K562 (cell line): Measurements from ENCODE around the gene CD164L2. TPM values are rescaled to one million over a fixed set of nuclear protein-coding genes. Genes with fewer than 3 reads are reported as not detected.

Source experiments
- ATAC-seq: fragments of 200-7000 bp; cut with Tn5 transposase; 3 replicates; pipeline ENCODE4 v1.9.1; 2020; ENCODE audit warnings: moderate library complexity
- BruUV-seq: library from RNA; stranded (reverse); fragments of 400-500 nt; replicated peaks from 2 replicates; lab custom pipeline; 2021; lab: Mats Ljungman, UMichigan
- CTCF ChIA-PET: fragments of 300-600 bp; formaldehyde crosslinking; extraction: SDS; loops from one replicate; lab custom pipeline; 2021; ENCODE audit warnings: low intra/inter-chr PET ratio; lab: Yijun Ruan, JAX
- POLR2A ChIA-PET: fragments of 300-600, 350-650 bp; sonication (Branson Sonifier 250); formaldehyde crosslinking; extraction: SDS; loops from one replicate; lab custom pipeline; 2021; ENCODE audit warnings: antibody characterized with exemption, inconsistent platforms; lab: Yijun Ruan, JAX
- DNase-seq, 4 experiments: peaks; one replicate each; pipeline versions ENCODE4 v3.0.0 to v3.0.0-alpha.2; 2011 to 2018; ENCODE audit warnings: low spot score in 3 of 4, mixed read lengths in 3 of 4; ENCODE audit errors: extremely low read depth in 1 of 4
- FAIRE-seq: peaks from 2 replicates; lab custom pipeline; 2011; peaks lifted over from hg19 to GRCh38; lab: Jason Lieb, UNC
- H2AFZ ChIP-seq: 2 replicates; pipeline ENCODE4 v1.6.0; 2011; ENCODE audit warnings: low read depth, low read length, control low read depth, inconsistent platforms
- H3K27ac ChIP-seq: fragments of 200-600 bp; 3 replicates; pipeline ENCODE4 v1.8.0; 2011; ENCODE audit warnings: low read depth, mild to moderate bottlenecking, control low read depth, inconsistent platforms, low read length, moderate library complexity, mixed read lengths; ENCODE audit errors: extremely low read depth
- H3K27me3 ChIP-seq, 2 experiments: fragments of 300-600 bp in 1 of 2; 2 replicates in 1 of 2; 3 replicates in 1 of 2; pipeline versions ENCODE4 v1.6.0 to v1.8.0; 2011; ENCODE audit warnings: inconsistent platforms in 2 of 2, low read length in 2 of 2, mild to moderate bottlenecking in 1 of 2, mixed read lengths in 1 of 2, moderate library complexity in 1 of 2; ENCODE audit not compliant: control insufficient read depth in 2 of 2, insufficient read depth in 2 of 2
- H3K36me3 ChIP-seq: fragments of 300-600 bp; 3 replicates; pipeline ENCODE4 v1.8.0; 2011; ENCODE audit warnings: mild to moderate bottlenecking, low read length, inconsistent platforms; ENCODE audit not compliant: control insufficient read depth, insufficient read depth
- H3K4me1 ChIP-seq, 2 experiments: fragments of 200-600 bp in 1 of 2; replicated peaks in 1 of 2; 2 replicates in 1 of 2; 3 replicates in 1 of 2; pipeline versions ENCODE4 v1.5.1 to v1.8.0; 2011; ENCODE audit warnings: inconsistent platforms in 2 of 2, low read length in 2 of 2, mild to moderate bottlenecking in 1 of 2, mixed read lengths in 1 of 2, moderate library complexity in 1 of 2; ENCODE audit not compliant: control insufficient read depth in 2 of 2, insufficient read depth in 2 of 2
- H3K4me2 ChIP-seq: 2 replicates; pipeline ENCODE4 v1.6.1; 2011; ENCODE audit warnings: low read length, control low read depth, inconsistent platforms, mixed read lengths; ENCODE audit not compliant: insufficient read depth
- H3K4me3 ChIP-seq: fragments of 200-600 bp; sonication (generic), shearing (Covaris generic); 2 replicates; pipeline ENCODE4 v1.5.1; 2016; ENCODE audit warnings: control low read depth, inconsistent platforms
- H3K79me2 ChIP-seq: fragments of 200-600 bp; 3 replicates; pipeline ENCODE4 v1.8.0; 2011; ENCODE audit warnings: low read length, inconsistent platforms; ENCODE audit not compliant: control insufficient read depth, insufficient read depth
- H3K9ac ChIP-seq, 2 experiments: 2 replicates each; pipeline versions ENCODE4 v1.6.0 to v1.6.1; 2011; ENCODE audit warnings: low read depth in 2 of 2, low read length in 2 of 2, control low read depth in 1 of 2, inconsistent platforms in 1 of 2, mild to moderate bottlenecking in 1 of 2, mixed read lengths in 1 of 2; ENCODE audit not compliant: insufficient read depth in 1 of 2
- H3K9me1 ChIP-seq: one replicate; pipeline ENCODE4 v1.6.0; 2011; ENCODE audit warnings: inconsistent platforms, mild to moderate bottlenecking, low read length, moderate library complexity; ENCODE audit not compliant: control insufficient read depth, insufficient read depth
- H3K9me3 ChIP-seq: replicated peaks from 2 replicates; pipeline ENCODE4 v1.5.1; 2011; ENCODE audit warnings: low read depth, low read length, inconsistent platforms; ENCODE audit not compliant: control insufficient read depth, insufficient read depth
- H4K20me1 ChIP-seq: replicated peaks from 2 replicates; pipeline ENCODE4 v1.6.1; 2011; ENCODE audit warnings: low read length, inconsistent platforms, mixed read lengths; ENCODE audit not compliant: control insufficient read depth, insufficient read depth
- BHLHE40 ChIP-seq: IDR thresholded peaks from 2 replicates; pipeline ENCODE4 v1.6.1; 2011; ENCODE audit warnings: low read length, improper control_type of control experiment
- DMBX1 ChIP-seq: fragments of 250-450 bp; sonication (Bioruptor Pico); IDR thresholded peaks from 2 replicates; pipeline ENCODE4 v1.8.0; 2022; ENCODE audit warnings: inconsistent platforms, mild to moderate bottlenecking, moderate library complexity, borderline replicate concordance
- FUS ChIP-seq: fragments of 200-400 bp; formaldehyde crosslinking; optimal IDR thresholded peaks from 2 replicates; pipeline ENCODE3; 2017; ENCODE audit warnings: low read depth, low read length
- JUND ChIP-seq, 2 experiments: IDR thresholded peaks; 2 replicates in 1 of 2; 3 replicates in 1 of 2; pipeline ENCODE4 v1.6.1; 2011; ENCODE audit warnings: borderline replicate concordance in 2 of 2, low read depth in 2 of 2, low read length in 2 of 2, improper control_type of control experiment in 1 of 2, missing biosample characterization in 1 of 2, missing genetic modification characterization in 1 of 2, missing genetic modification reagents in 1 of 2
- MIER1 ChIP-seq: fragments of 450-650 bp; IDR thresholded peaks from 2 replicates; pipeline ENCODE4 v1.6.1; 2016; ENCODE audit warnings: antibody characterized with exemption, mild to moderate bottlenecking, low read depth
- SAFB ChIP-seq: fragments of 200-400 bp; formaldehyde crosslinking; IDR thresholded peaks from 2 replicates; pipeline ENCODE4 v1.6.1; 2017; ENCODE audit warnings: low read depth, low read length, borderline replicate concordance
- WGBS: fragments of 100-300 bp; shearing (Covaris generic); methylation state at CpG from one replicate; pipeline ENCODE4 v1.1.6; 2016; ENCODE audit warnings: low coverage, mixed read lengths; ENCODE audit not compliant: insufficient coverage; ENCODE audit errors: missing lambda C conversion rate; 5-methylcytosine and 5-hydroxymethylcytosine counted together
- in situ Hi-C: fragments of 300-500 bp; cut with MboI; formaldehyde crosslinking; loops from 4 replicates; pipeline ENCODE4 v1.15.0; 2018; ENCODE audit warnings: inconsistent platforms, mixed read lengths
- intact Hi-C: fragments of 100-400 bp; cut with micrococcal nuclease; formaldehyde crosslinking; loops from 2 replicates; pipeline ENCODE4 v1.14.2; 2022
- polyA plus RNA-seq, 8 experiments: library from polyadenylated mRNA; depleted of rRNA in 4 of 8; stranded (reverse) in 5 of 8; unstranded in 3 of 8; fragments of >200 nt; fragmentation: Nextera tagmentation in 2 of 8; fragmentation: Illumina TruSeq in 1 of 8; extraction: Ambion mirVana in 2 of 8; extraction: Trizol in 1 of 8; gene quantifications; 2 replicates each; pipeline versions ENCODE4 v1.2.1 to v1.2.3, GENCODE V29; 2011 to 2014; ENCODE audit warnings: inconsistent platforms in 1 of 8, missing spikeins in 1 of 8
- total RNA-seq, 7 experiments: library from RNA; depleted of rRNA in 6 of 7; stranded (reverse); fragments of >200 nt in 6 of 7; fragmentation: Illumina TruSeq in 2 of 7; extraction: Trizol in 2 of 7; gene quantifications; 2 replicates each; pipeline versions ENCODE4 v1.2.1 to v1.2.3, GENCODE V29; 2011 to 2021; ENCODE audit warnings: low replicate concordance in 1 of 7
- TF ChIP-seq, protein P1 (sequence below): sonication (generic); formaldehyde crosslinking; IDR thresholded peaks from 2 replicates; pipeline ENCODE4 v1.8.0; 2023; ENCODE audit warnings: missing genetic modification reagents, mild to moderate bottlenecking, borderline replicate concordance
- TF ChIP-seq, protein P2 (sequence below): sonication (generic); formaldehyde crosslinking; IDR thresholded peaks from 2 replicates; pipeline ENCODE4 v1.9.0; 2022; ENCODE audit warnings: mild to moderate bottlenecking, missing genetic modification reagents
- TF ChIP-seq, protein P3 (sequence below): sonication (generic); formaldehyde crosslinking; IDR thresholded peaks from 2 replicates; pipeline ENCODE4 v1.5.0; 2020; ENCODE audit warnings: missing genetic modification reagents

Gene CD164L2
- total and polyA plus RNA-seq, 9 of the 15 experiments (the other 6 are each of a cell fraction or from before 2014, with no cell fraction given), result 0.08 to 0.92 (median 0.38) TPM; not detected in 1

DNA sequence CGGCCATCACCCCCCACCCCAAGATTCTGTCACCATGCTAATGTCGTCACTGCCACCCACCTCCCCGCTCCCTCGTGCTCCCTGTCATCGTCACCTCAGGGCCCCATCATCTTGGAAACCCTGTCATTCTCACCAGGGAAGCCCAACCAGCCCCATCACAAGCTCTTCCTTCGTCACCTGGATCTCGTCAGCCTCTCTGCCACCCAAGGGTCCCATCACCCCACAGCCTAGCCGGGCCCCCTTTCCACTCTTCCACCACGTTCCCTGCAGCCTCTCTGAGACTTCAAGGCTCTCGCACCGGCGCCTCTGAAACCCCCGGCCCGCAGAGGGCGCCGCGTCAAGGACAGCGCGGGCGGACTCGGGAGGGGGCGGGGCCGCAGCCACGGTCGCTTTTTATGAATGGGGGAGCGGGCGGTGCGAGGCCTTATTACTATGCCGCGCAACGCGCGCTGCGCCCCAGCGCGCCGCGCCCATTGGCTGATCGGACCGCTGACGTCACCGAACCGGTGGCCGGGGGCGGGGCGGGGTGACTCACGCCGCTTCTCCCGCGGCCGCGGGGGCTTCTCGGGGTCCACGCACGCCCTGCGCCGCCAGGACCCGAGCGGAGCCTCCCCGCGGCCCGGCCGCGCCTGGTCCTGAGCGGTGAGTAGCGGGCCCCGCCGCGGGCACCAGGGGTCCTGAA lies 9.1 kb upstream of the CD164L2 start, which contains the start of gene GPR3 (continued):
- TF ChIP-seq SAFB (peak; percentile 63; the same call in 1 of the 2 replicates), BHLHE40 (0 out of 2 replicates have a peak, but pooled peaks have one; percentile 47)

DNA sequence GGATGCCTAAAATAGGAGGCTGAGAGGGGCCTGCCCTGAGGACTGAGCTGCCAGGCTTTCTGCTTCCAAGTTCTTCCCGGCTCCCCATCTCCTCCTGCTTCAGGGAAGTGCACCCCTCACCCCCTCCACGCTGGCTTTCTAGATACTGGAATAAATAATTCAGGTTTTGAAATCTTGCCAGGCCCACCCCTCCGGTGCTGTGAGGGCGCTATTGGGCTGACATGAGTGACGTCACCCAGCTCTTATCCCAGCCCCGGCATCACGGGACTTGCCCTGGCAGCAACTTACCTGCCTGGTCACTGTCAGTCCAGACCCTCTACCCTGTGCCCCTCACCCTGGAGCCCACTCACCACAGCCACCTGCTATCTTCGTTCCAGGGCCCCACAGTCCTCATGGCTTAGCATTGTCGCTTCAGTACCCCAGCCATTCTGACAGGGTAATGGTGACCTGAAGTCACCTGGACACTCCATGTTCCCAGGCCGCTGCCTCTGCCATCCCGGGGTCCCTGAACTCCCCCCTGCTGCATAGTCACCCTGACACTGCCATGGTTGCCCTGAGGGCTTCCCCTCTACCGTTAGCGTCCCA lies 8.5 kb upstream of the CD164L2 start:
- intact Hi-C loops (loop anchor here (1.0 to 5.0 kb wide), 4 partner anchors 34 to 271 kb away; no protein-coding TSS in a partner anchor), in situ Hi-C loops (loop anchor here (5.0 kb wide), 2 partner anchors 271 to 289 kb away; no protein-coding TSS in a partner anchor)
- H3K4me1 ChIP-seq, result peaks cover 8 to 44% of the 10 kb centered on the region in 2 experiments
- H3K9ac ChIP-seq, result peak overlapping the region; percentile 85 to 88
- peaks cover 12% of the 10 kb centered on the region for H3K79me2 ChIP-seq
- H3K9me3 ChIP-seq, result no peaks in the 10 kb centered on the region
- H3K9me1 ChIP-seq, result no peaks in the 10 kb centered on the region
- ATAC-seq (no peak), FAIRE-seq (no peak), DNase-seq (peak; percentile 54 to 64 (median 57))
- H3K27ac ChIP-seq, result peak overlapping the region; percentile 88
- H3K4me3 ChIP-seq, result peak overlapping the region; percentile 96
- H2AFZ ChIP-seq, result peak overlapping the region; percentile 95
- ChIA-PET POLR2A (interaction anchor here (0.6 to 2.1 kb wide), 6 partner anchors 8 to 172 kb away, joined by 3 to 9 read pairs (median 3); no protein-coding TSS in a partner anchor), CTCF (interaction anchor here (0.7 to 1.1 kb wide), 3 partner anchors 26 to 90 kb away, joined by 4 to 5 read pairs (median 5); no protein-coding TSS in a partner anchor)
- peaks cover 9% of the 10 kb centered on the region; the same call in 1 of the 3 replicates for H3K36me3 ChIP-seq
- H3K4me2 ChIP-seq, result peak overlapping the region; percentile 82
- no peaks in the 10 kb centered on the region for H3K27me3 ChIP-seq
- TSS peak; percentile 76 for BruUV-seq
- H4K20me1 ChIP-seq, result no peaks in the 10 kb centered on the region
- WGBS, result 37% methylated on average over 13 of the region's 13 CpGs
- TF ChIP-seq JUND (IDR thresholded peaks at IDR 0.05; ENCODE audit: borderline replicate concordance, low read depth, low read length) (peak; percentile 88), JUND (tag; IDR thresholded peaks at IDR 0.05; ENCODE audit: borderline replicate concordance, low read depth, low read length) (peak; percentile 72), FUS (no peak), BHLHE40 (peak; percentile 68; the same call in 1 of the 2 replicates), DMBX1 (CRISPR knock-in tag) (no peak), MIER1 (0 out of 2 replicates have a peak, but pooled peaks have one; percentile 55)
- TF ChIP-seq, protein P1, sequence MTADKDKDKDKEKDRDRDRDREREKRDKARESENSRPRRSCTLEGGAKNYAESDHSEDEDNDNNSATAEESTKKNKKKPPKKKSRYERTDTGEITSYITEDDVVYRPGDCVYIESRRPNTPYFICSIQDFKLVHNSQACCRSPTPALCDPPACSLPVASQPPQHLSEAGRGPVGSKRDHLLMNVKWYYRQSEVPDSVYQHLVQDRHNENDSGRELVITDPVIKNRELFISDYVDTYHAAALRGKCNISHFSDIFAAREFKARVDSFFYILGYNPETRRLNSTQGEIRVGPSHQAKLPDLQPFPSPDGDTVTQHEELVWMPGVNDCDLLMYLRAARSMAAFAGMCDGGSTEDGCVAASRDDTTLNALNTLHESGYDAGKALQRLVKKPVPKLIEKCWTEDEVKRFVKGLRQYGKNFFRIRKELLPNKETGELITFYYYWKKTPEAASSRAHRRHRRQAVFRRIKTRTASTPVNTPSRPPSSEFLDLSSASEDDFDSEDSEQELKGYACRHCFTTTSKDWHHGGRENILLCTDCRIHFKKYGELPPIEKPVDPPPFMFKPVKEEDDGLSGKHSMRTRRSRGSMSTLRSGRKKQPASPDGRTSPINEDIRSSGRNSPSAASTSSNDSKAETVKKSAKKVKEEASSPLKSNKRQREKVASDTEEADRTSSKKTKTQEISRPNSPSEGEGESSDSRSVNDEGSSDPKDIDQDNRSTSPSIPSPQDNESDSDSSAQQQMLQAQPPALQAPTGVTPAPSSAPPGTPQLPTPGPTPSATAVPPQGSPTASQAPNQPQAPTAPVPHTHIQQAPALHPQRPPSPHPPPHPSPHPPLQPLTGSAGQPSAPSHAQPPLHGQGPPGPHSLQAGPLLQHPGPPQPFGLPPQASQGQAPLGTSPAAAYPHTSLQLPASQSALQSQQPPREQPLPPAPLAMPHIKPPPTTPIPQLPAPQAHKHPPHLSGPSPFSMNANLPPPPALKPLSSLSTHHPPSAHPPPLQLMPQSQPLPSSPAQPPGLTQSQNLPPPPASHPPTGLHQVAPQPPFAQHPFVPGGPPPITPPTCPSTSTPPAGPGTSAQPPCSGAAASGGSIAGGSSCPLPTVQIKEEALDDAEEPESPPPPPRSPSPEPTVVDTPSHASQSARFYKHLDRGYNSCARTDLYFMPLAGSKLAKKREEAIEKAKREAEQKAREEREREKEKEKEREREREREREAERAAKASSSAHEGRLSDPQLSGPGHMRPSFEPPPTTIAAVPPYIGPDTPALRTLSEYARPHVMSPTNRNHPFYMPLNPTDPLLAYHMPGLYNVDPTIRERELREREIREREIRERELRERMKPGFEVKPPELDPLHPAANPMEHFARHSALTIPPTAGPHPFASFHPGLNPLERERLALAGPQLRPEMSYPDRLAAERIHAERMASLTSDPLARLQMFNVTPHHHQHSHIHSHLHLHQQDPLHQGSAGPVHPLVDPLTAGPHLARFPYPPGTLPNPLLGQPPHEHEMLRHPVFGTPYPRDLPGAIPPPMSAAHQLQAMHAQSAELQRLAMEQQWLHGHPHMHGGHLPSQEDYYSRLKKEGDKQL (CRISPR knock-in tag), result 0 out of 2 replicates have a peak, but pooled peaks have one; percentile 17
- TF ChIP-seq, protein P2, sequence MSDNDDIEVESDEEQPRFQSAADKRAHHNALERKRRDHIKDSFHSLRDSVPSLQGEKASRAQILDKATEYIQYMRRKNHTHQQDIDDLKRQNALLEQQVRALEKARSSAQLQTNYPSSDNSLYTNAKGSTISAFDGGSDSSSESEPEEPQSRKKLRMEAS (CRISPR knock-in tag), result peak; percentile 66
- TF ChIP-seq, protein P3, sequence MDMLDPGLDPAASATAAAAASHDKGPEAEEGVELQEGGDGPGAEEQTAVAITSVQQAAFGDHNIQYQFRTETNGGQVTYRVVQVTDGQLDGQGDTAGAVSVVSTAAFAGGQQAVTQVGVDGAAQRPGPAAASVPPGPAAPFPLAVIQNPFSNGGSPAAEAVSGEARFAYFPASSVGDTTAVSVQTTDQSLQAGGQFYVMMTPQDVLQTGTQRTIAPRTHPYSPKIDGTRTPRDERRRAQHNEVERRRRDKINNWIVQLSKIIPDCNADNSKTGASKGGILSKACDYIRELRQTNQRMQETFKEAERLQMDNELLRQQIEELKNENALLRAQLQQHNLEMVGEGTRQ (CRISPR knock-in tag), result no peak
